Neural cell (in vitro differentiated cells): ENCODE data around the gene WRAP53.

Experiments used
- EZH2 ChIP-seq: fragments of 200-600, 300-800 bp; shearing (Covaris generic), sonication (generic); IDR thresholded peaks from 2 replicates; pipeline ENCODE4 v1.6.1; 2014; ENCODE audit warnings: antibody characterized with exemption, low read length, borderline replicate concordance, mild to moderate bottlenecking; ENCODE audit not compliant: insufficient read depth, poor library complexity, severe bottlenecking
- MXI1 ChIP-seq: fragments of 450-650 bp; conservative IDR thresholded peaks from 2 replicates; pipeline ENCODE4 v1.6.1; 2014; ENCODE audit warnings: antibody characterized with exemption, mild to moderate bottlenecking; ENCODE audit not compliant: poor library complexity, severe bottlenecking
- POLR2AphosphoS5 ChIP-seq: IDR thresholded peaks from 2 replicates; pipeline ENCODE4 v1.6.1; 2012
- RAD21 ChIP-seq: fragments of 450-650 bp; conservative IDR thresholded peaks from 2 replicates; pipeline ENCODE4 v1.6.1; 2014; ENCODE audit warnings: antibody characterized with exemption, mild to moderate bottlenecking, moderate library complexity
- TF ChIP-seq, protein P1 (sequence below): fragments of 450-650 bp; IDR thresholded peaks from 2 replicates; pipeline ENCODE4 v1.5.1; 2014; ENCODE audit warnings: antibody characterized with exemption, mild to moderate bottlenecking, moderate library complexity; ENCODE audit not compliant: poor library complexity, severe bottlenecking

- TF ChIP-seq MXI1 (peak; percentile 80), POLR2AphosphoS5 (no peak), RAD21 (no peak), EZH2 (no peak)
- TF ChIP-seq, protein P1, sequence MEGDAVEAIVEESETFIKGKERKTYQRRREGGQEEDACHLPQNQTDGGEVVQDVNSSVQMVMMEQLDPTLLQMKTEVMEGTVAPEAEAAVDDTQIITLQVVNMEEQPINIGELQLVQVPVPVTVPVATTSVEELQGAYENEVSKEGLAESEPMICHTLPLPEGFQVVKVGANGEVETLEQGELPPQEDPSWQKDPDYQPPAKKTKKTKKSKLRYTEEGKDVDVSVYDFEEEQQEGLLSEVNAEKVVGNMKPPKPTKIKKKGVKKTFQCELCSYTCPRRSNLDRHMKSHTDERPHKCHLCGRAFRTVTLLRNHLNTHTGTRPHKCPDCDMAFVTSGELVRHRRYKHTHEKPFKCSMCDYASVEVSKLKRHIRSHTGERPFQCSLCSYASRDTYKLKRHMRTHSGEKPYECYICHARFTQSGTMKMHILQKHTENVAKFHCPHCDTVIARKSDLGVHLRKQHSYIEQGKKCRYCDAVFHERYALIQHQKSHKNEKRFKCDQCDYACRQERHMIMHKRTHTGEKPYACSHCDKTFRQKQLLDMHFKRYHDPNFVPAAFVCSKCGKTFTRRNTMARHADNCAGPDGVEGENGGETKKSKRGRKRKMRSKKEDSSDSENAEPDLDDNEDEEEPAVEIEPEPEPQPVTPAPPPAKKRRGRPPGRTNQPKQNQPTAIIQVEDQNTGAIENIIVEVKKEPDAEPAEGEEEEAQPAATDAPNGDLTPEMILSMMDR = no peak
Measured at GRCh38 chr17:7712111-7712771, 24.0 kb downstream of the WRAP53 start.
